Fibroblast of the aortic adventitia (primary cell): ENCODE measurements around the gene MGLL. TPM values are rescaled to one million over a fixed set of nuclear protein-coding genes. Genes with fewer than 3 reads are reported as not detected.

Source experiments
- DNase-seq: peaks from one replicate; pipeline ENCODE4 v3.0.0-alpha.2; 2010; ENCODE audit warnings: low read depth
- H3K4me3 ChIP-seq: 2 replicates; pipeline ENCODE4 v1.5.1; 2011; ENCODE audit warnings: low read depth, mild to moderate bottlenecking, control low read depth, low read length, moderate library complexity
- total RNA-seq: library from RNA; depleted of rRNA; stranded (reverse); fragments of >200 nt; gene quantifications from 2 replicates; pipeline ENCODE4 v1.2.3, GENCODE V29; 2012; ENCODE audit warnings: low replicate concordance
- TF ChIP-seq, protein P1 (sequence below): IDR thresholded peaks from 2 replicates; pipeline ENCODE4 v1.5.1; 2011; ENCODE audit warnings: mild to moderate bottlenecking, low read length, control low read depth, inconsistent platforms; ENCODE audit not compliant: insufficient read depth

MGLL gene
- total RNA-seq, 1 donor: 25.8 TPM

DNA sequence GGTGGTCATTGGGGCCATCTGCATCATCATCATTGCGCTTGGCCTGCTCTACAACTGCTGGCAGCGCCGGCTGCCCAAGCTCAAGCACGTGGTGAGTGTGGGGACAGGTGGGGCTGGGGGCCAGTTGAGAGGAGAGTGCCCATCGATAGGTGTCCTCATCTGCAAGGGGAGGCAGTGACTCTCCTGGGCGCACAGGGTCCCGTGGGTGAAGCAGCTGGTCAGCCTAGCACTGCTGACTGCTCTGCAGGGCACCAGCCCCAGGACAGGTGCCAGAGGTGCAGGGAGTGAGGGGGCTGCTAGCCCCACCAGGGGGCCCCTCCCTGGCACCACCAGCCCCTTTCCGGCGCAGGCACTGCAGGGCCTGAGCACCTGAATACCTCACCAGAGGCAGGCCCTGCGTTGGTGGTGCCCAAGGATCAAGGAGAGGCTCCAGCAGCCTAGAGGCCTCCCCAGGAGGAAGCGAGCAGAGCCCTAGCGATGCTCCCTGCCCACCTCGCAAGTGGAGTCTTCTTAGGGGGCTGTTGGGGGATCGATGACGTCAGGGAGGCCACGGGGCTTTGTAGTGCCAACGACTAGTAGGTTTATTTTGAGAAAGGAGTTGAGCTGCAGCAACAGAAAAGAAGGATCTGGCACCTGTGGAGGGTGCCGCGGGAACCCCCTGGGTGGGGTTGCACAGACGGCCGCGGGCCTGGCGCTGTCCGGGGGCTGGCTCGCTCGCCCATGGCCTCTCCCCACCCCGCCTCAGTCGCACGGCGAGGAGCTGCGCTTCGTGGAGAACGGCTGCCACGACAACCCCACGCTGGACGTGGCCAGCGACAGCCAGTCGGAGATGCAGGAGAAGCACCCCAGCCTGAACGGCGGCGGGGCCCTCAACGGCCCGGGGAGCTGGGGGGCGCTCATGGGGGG lies 150.5 kb downstream of the MGLL start:
- TF ChIP-seq, protein P1, sequence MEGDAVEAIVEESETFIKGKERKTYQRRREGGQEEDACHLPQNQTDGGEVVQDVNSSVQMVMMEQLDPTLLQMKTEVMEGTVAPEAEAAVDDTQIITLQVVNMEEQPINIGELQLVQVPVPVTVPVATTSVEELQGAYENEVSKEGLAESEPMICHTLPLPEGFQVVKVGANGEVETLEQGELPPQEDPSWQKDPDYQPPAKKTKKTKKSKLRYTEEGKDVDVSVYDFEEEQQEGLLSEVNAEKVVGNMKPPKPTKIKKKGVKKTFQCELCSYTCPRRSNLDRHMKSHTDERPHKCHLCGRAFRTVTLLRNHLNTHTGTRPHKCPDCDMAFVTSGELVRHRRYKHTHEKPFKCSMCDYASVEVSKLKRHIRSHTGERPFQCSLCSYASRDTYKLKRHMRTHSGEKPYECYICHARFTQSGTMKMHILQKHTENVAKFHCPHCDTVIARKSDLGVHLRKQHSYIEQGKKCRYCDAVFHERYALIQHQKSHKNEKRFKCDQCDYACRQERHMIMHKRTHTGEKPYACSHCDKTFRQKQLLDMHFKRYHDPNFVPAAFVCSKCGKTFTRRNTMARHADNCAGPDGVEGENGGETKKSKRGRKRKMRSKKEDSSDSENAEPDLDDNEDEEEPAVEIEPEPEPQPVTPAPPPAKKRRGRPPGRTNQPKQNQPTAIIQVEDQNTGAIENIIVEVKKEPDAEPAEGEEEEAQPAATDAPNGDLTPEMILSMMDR: no peak
- peak overlapping the region; percentile 74 for H3K4me3 ChIP-seq
- no peak for DNase-seq

DNA sequence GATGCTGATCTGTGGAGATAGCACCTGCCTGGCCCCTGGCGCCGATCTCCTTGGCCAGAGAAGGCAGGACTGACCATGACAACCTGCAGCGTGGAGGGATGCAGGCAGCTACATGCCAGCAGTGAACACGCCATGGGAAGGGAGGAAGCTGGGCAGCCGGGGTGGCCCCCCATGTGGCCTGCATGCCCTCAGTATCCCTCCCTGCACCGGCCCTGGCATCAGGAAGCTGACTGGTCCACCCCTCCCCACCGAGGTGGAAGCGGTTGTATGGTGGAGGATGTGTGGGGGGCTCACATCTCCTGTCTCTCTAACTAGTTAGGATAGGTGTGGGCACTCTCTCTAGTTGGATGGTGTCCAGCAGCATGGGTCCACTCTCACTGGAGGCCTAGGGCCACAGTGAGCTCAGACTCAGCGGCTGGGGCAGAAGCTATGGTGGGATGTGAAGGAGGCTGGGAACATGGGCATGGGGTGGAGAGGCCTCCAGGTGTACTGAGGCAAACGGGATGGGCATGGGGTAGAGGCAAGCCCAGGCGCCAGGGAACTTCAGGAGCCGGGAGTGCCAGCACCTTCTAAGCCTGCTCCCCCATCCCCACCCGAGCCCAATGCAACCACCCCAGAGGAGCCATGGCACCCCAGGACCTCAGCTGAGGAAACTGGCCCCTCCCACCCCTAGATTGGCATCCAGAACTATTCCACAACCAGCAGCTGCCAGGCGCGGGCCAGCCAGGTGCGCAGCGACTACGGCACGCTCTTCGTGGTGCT lies 151.4 kb downstream of the MGLL start:
- no peak overlapping the region for H3K4me3 ChIP-seq
- TF ChIP-seq, protein P1: no peak
- no peak for DNase-seq

DNA sequence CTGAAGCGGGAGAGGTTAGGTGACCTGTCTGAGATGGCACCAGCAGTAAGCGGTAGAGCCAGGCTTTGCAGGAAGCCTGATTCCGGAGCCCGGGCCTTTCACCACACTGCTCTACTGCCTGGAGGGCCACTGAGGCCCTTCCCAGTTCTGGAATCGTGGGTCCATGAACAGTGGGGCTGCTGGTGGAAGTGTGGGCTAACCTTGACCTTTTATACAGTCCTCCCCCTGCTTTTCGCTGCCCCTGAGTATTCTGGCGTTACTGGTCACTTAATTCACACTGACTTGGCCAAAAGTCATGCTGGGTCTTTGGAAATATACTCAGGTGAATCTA lies 152.1 kb downstream of the MGLL start:
- TF ChIP-seq, protein P1: no peak
- no peak for DNase-seq
- H3K4me3 ChIP-seq: no peak overlapping the region

DNA sequence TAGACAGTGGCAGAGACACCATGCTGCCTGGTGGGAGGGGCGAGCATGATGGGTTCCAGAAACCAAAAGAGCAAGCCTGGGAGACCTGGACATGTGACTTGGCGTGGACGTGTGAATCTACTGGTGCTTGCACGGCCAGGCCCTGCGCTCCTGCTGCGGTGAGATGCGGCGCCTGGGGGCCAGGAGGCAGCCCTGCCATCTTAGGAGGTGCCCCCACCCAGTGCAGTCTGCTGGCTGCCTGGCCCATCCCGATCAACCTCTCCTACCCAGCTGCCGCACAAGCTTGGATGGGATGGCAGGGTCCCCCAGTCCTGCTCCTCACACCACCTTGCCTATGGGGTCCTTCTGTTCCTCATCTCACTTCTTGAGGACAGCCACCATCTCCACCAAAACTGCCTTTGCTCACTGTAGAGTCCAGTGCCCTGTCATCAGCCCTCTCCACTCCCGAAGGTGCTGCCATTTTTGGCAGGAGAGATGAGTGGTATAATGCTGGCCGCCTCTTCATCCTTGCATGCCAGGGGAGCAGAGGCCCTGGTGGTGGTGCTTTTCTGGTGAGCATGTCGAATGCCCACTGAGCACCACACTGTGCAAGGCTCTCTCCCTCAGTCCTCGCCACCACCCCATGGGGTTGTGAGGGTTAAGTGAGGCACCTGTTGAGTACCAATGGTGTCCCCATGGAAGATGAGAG lies 152.6 kb downstream of the MGLL start:
- DNase-seq: no peak
- H3K4me3 ChIP-seq: no peak overlapping the region
- TF ChIP-seq, protein P1: no peak

DNA sequence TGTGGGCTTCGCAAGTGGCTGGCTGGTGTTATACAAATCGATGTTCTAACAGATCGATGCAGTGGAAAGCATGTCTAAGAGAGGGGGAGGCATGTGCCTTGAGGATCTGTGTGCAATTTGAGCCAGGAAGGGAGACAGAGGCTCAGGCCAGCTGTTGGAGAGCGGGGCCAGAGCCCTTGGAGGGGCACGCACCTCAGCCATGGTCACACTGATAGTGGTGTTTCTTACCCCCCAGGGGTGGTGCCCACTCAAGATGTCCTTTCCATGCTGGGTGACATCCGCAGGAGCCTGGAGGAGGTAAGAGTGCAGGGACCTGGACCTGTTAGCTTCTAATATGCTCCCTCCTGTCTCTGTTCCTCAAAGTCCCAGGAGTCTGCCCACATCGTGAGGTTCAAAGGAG lies 153.4 kb downstream of the MGLL start:
- H3K4me3 ChIP-seq: no peak overlapping the region
- TF ChIP-seq, protein P1: no peak
- no peak for DNase-seq

DNA sequence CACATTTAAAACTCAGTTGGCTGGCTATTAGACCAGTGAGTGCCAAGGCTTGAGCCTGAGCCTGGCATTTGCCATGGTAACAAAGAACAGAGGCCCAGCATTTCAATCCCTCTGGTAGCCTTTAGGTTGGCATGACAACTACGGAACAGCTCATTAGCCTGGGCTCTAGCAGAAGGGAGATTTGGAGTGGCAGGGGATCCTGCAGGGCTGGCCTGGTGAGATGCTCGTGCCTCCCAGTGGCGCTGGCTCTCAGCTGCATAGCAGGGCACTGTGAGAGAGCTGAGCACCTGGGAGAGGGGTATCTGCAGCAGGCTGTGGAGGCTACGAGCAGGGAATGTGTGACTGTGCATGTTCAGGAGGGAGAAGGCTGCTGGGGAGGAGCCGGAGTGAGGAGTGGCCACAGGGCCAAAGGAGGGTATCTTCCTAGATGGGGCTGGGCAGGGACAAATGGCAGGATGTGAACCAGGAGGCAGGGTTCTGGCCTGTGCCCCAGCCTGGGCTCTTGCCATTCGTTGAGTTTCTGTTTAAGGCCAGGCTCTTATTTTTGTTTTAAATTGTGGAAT lies 155.1 kb downstream of the MGLL start:
- DNase-seq: no peak
- TF ChIP-seq, protein P1: no peak
- H3K4me3 ChIP-seq: no peak overlapping the region
